Hepatocyte (in vitro differentiated cells): ENCODE measurements around the gene FANCI. TPM values are rescaled to one million over a fixed set of nuclear protein-coding genes. Genes with fewer than 3 reads are reported as not detected.

ENCODE experiments used
- DNase-seq: peaks from one replicate; pipeline ENCODE4 v3.0.0-alpha.2; 2016; ENCODE audit warnings: low spot score
- H2AFZ ChIP-seq: fragments of 200-600 bp; sonication (generic); 2 replicates; pipeline ENCODE4 v1.6.0; 2016; ENCODE audit warnings: antibody characterized with exemption, mild to moderate bottlenecking
- H3K27ac ChIP-seq: fragments of 200-600 bp; sonication (generic); 2 replicates; pipeline ENCODE4 v1.5.1; 2016; ENCODE audit warnings: mild to moderate bottlenecking
- H3K27me3 ChIP-seq: fragments of 200-600 bp; sonication (generic); 2 replicates; pipeline ENCODE4 v1.6.1; 2016
- H3K36me3 ChIP-seq: fragments of 200-600 bp; sonication (generic); replicated peaks from 2 replicates; pipeline ENCODE4 v1.5.1; 2016; ENCODE audit warnings: low read depth; ENCODE audit not compliant: insufficient read depth
- H3K4me1 ChIP-seq: fragments of 200-600 bp; sonication (generic); 2 replicates; pipeline ENCODE4 v1.5.1; 2016; ENCODE audit warnings: mild to moderate bottlenecking, moderate library complexity; ENCODE audit not compliant: insufficient read depth
- H3K4me2 ChIP-seq: fragments of 200-600 bp; sonication (generic); 2 replicates; pipeline ENCODE4 v1.6.0; 2016
- H3K4me3 ChIP-seq: fragments of 200-600 bp; sonication (generic); 2 replicates; pipeline ENCODE4 v1.5.1; 2016; ENCODE audit warnings: mild to moderate bottlenecking
- H3K79me2 ChIP-seq: fragments of 200-600 bp; sonication (generic); 2 replicates; pipeline ENCODE4 v1.6.0; 2017; ENCODE audit warnings: mild to moderate bottlenecking
- H3K9me2 ChIP-seq: fragments of 200-600 bp; sonication (generic); replicated peaks from 2 replicates; pipeline ENCODE4 v1.6.0; 2017; ENCODE audit warnings: mild to moderate bottlenecking; ENCODE audit not compliant: insufficient read depth
- H3K9me3 ChIP-seq: fragments of 200-600 bp; sonication (generic); 2 replicates; pipeline ENCODE4 v1.5.1; 2016; ENCODE audit warnings: low read depth, mild to moderate bottlenecking
- H4K20me1 ChIP-seq: fragments of 200-600 bp; sonication (generic); 2 replicates; pipeline ENCODE4 v1.6.0; 2016; ENCODE audit warnings: mild to moderate bottlenecking; ENCODE audit not compliant: insufficient read depth, poor library complexity, severe bottlenecking
- EZH2 ChIP-seq: fragments of 200-600 bp; sonication (generic); IDR thresholded peaks from 2 replicates; pipeline ENCODE4 v1.6.1; 2016; ENCODE audit warnings: antibody characterized with exemption, mild to moderate bottlenecking, borderline replicate concordance
- EZH2phosphoT487 ChIP-seq: fragments of 200-600 bp; sonication (generic); IDR thresholded peaks from one replicate; pipeline ENCODE4 v1.6.1; 2018; ENCODE audit warnings: antibody characterized with exemption, mild to moderate bottlenecking, low read depth, moderate library complexity; ENCODE audit not compliant: unreplicated experiment, severe bottlenecking
- WGBS: methylation state at CpG from one replicate; pipeline ENCODE4 v1.1.6; 2016; ENCODE audit warnings: low lambda C conversion rate; ENCODE audit errors: missing lambda C conversion rate; 5-methylcytosine and 5-hydroxymethylcytosine counted together
- polyA plus RNA-seq: library from polyadenylated mRNA; unstranded; fragments of >200 nt; fragmentation: Nextera tagmentation; extraction: Ambion mirVana; gene quantifications from 2 replicates; pipeline ENCODE4 v1.2.1, GENCODE V29; 2016
- total RNA-seq: library from RNA; depleted of rRNA; stranded (reverse); fragments of >200 nt; gene quantifications from 2 replicates; pipeline ENCODE4 v1.2.3, GENCODE V29; 2014
- TF ChIP-seq, protein P1 (sequence below): fragments of 200-600 bp; sonication (generic); IDR thresholded peaks from 2 replicates; pipeline ENCODE4 v1.5.1; 2016; ENCODE audit warnings: antibody characterized with exemption, mild to moderate bottlenecking; ENCODE audit not compliant: poor library complexity

The FANCI gene
- total and polyA plus RNA-seq, 2 experiments from 2014 or later = 8.0 to 14.5 TPM

DNA sequence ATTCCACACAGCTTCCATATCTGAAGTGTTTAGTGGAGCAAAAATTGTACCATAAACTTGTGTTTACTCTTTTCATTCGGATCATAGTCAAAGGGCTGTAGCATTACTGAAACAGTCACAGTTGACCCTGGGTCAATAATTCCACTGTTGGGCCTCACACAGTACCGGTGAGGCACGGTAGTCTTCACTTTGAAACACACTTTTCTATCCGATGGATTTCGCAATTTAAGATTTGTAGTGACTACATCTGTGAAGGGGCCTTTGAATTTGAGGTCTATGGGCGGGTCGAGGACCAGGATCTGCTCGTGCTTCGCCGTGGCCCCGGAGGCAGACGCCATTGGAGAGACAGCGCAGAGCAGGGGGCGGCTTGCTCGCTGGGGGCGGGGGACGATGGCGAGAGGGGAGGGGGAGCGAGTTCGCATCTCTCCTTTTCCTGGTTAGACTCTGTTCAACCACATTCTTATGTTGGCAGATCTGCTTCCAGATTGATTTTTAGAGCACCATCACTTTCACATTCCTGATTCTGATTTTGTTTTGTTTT lies 42.2 kb upstream of the FANCI start:
- no peak for TF ChIP-seq EZH2phosphoT487
- TF ChIP-seq EZH2 = no peak
- TF ChIP-seq, protein P1, sequence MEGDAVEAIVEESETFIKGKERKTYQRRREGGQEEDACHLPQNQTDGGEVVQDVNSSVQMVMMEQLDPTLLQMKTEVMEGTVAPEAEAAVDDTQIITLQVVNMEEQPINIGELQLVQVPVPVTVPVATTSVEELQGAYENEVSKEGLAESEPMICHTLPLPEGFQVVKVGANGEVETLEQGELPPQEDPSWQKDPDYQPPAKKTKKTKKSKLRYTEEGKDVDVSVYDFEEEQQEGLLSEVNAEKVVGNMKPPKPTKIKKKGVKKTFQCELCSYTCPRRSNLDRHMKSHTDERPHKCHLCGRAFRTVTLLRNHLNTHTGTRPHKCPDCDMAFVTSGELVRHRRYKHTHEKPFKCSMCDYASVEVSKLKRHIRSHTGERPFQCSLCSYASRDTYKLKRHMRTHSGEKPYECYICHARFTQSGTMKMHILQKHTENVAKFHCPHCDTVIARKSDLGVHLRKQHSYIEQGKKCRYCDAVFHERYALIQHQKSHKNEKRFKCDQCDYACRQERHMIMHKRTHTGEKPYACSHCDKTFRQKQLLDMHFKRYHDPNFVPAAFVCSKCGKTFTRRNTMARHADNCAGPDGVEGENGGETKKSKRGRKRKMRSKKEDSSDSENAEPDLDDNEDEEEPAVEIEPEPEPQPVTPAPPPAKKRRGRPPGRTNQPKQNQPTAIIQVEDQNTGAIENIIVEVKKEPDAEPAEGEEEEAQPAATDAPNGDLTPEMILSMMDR = no peak
- Histone ChIP-seq H3K4me2 (no peak overlapping the region), H3K4me1 (no peaks in the 10 kb centered on the region), H2AFZ (no peak overlapping the region), H3K9me3 (no peaks in the 10 kb centered on the region), H4K20me1 (no peaks in the 10 kb centered on the region), H3K79me2 (no peaks in the 10 kb centered on the region), H3K36me3 (no peaks in the 10 kb centered on the region), H3K9me2 (no peaks in the 10 kb centered on the region), H3K27me3 (no peaks in the 10 kb centered on the region), H3K4me3 (no peak overlapping the region), H3K27ac (no peak overlapping the region)
- WGBS = 85% methylated on average over 18 of the region's 20 CpGs
- DNase-seq = no peak

DNA sequence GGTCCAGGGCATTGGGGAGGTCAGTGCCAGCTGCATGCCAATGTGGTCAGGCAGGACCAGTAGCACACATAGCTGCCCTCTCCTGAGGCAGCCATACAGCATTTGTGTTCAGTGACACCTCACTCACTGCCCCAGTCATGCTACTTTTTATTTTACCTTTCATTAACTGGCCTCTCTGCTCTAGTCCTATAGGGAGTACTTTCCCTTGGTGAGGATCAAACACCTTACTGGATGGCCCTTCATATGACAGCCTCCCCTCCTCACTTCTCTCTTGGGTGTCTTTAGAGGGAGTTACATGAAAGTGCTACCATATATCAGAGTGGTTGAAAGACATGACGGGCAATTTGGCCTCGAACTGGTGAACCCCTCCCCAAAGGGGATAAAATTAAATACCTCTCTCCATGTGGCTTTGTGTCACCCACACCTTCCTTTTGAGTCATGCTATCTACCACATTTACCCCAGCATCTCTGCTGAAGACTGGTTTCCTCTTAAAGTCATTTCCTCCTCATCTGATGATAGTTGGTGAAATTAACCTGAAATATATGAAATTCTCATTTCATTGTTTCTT lies 40.0 kb upstream of the FANCI start:
- Histone ChIP-seq H3K9me2 (no peaks in the 10 kb centered on the region), H3K4me2 (no peak overlapping the region), H4K20me1 (no peaks in the 10 kb centered on the region), H3K4me3 (no peak overlapping the region), H3K4me1 (no peaks in the 10 kb centered on the region), H3K36me3 (no peaks in the 10 kb centered on the region), H2AFZ (no peak overlapping the region), H3K79me2 (no peaks in the 10 kb centered on the region), H3K27me3 (no peaks in the 10 kb centered on the region), H3K27ac (no peak overlapping the region), H3K9me3 (no peaks in the 10 kb centered on the region)
- TF ChIP-seq EZH2 = no peak
- TF ChIP-seq EZH2phosphoT487 = no peak
- TF ChIP-seq, protein P1 = no peak
- WGBS = 86% methylated on average over 2 of the region's 2 CpGs
- no peak for DNase-seq

DNA sequence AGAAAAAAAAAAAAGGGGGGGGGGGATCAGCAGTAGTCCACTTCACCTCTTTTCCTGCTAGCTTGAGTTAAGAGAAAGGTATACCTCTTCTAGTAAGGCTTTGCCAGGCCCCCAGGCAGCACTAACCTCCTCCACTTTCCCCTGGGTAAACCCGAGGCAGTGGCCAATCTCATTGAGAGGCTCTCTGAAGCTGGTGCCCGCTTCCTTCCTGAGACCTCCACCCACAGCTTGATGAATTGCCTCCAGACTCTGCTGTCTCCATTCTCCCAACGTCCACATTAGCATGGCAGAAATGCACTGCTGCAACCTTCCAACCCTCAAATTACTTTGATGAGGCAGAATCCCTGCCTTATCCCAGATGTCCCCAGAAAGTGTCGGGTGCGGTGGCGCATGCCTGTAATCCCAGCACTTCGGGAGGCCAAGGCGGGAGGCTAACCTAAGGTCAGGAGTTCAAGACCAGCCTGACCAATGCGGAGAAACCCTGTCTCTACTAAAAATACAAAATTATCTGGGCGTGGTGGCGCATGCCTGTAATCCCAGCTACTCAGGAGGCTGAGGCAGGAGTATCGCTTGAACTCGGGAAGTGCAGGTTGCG lies 37.7 kb upstream of the FANCI start:
- no peaks in the 10 kb centered on the region for H3K4me1 ChIP-seq
- TF ChIP-seq, protein P1 = no peak
- TF ChIP-seq EZH2 = no peak
- TF ChIP-seq EZH2phosphoT487 = no peak
- no peaks in the 10 kb centered on the region for H4K20me1 ChIP-seq
- no peak overlapping the region for H3K4me3 ChIP-seq
- H3K27me3 ChIP-seq = no peaks in the 10 kb centered on the region
- H3K79me2 ChIP-seq = no peaks in the 10 kb centered on the region
- no peak for DNase-seq
- no peak overlapping the region for H3K4me2 ChIP-seq
- WGBS = 88% methylated on average over 14 of the region's 14 CpGs
- no peaks in the 10 kb centered on the region for H3K9me3 ChIP-seq
- H3K27ac ChIP-seq = no peak overlapping the region
- no peaks in the 10 kb centered on the region for H3K9me2 ChIP-seq
- H2AFZ ChIP-seq = no peak overlapping the region
- no peaks in the 10 kb centered on the region for H3K36me3 ChIP-seq
